H1 (cell line): ENCODE results near the gene DBNL. TPM values are rescaled to one million over a fixed set of nuclear protein-coding genes. Genes with fewer than 3 reads are reported as not detected.

Experiments used
- CTCF ChIA-PET: fragments of 300-600 bp; sonication (Branson Sonifier 250); formaldehyde crosslinking; loops from one replicate; lab custom pipeline; 2021; ENCODE audit not compliant: partially characterized antibody; lab: Charles Lee
- POLR2A ChIA-PET: fragments of 300-600 bp; sonication (Branson Sonifier 250); formaldehyde crosslinking; loops from one replicate; lab custom pipeline; 2021; ENCODE audit warnings: inconsistent platforms; ENCODE audit not compliant: partially characterized antibody; lab: Charles Lee
- DNase-seq, 2 experiments: peaks; one replicate each; pipeline versions ENCODE4 v3.0.0 to v3.0.0-alpha.2; 2010 to 2022; ENCODE audit warnings: low spot score in 2 of 2, low read depth in 1 of 2, mixed read lengths in 1 of 2
- FAIRE-seq: peaks from 2 replicates; lab custom pipeline; 2011; peaks lifted over from hg19 to GRCh38; lab: Jason Lieb, UNC
- H2AFZ ChIP-seq: 2 replicates; pipeline ENCODE4 v1.8.1; 2012; ENCODE audit warnings: low read length, inconsistent platforms
- H2AK5ac ChIP-seq: 2 replicates; pipeline ENCODE4 v1.6.1; 2013; ENCODE audit warnings: low read depth, low read length
- H2BK120ac ChIP-seq: replicated peaks from 2 replicates; pipeline ENCODE3; 2013; ENCODE audit warnings: low read depth, low read length, inconsistent platforms
- H2BK12ac ChIP-seq: 2 replicates; pipeline ENCODE4 v1.6.1; 2013; ENCODE audit warnings: low read depth, low read length
- H2BK15ac ChIP-seq: 2 replicates; pipeline ENCODE4 v1.6.1; 2013; ENCODE audit warnings: low read length
- H2BK20ac ChIP-seq: 2 replicates; pipeline ENCODE4 v1.6.1; 2013; ENCODE audit warnings: low read length
- H2BK5ac ChIP-seq: 2 replicates; pipeline ENCODE4 v1.6.1; 2013; ENCODE audit warnings: low read depth, low read length
- H3K14ac ChIP-seq: 2 replicates; pipeline ENCODE4 v1.6.1; 2013; ENCODE audit warnings: inconsistent platforms; ENCODE audit not compliant: insufficient read length
- H3K18ac ChIP-seq: 2 replicates; pipeline ENCODE4 v1.6.1; 2013; ENCODE audit warnings: low read length; ENCODE audit errors: extremely low read depth
- H3K23ac ChIP-seq: 2 replicates; pipeline ENCODE4 v1.6.1; 2013; ENCODE audit warnings: inconsistent platforms; ENCODE audit not compliant: insufficient read length
- H3K23me2 ChIP-seq: 2 replicates; pipeline ENCODE4 v1.6.1; 2013; ENCODE audit warnings: low read depth, low read length
- H3K27ac ChIP-seq: 2 replicates; pipeline ENCODE4 v1.6.1; 2011; ENCODE audit warnings: low read depth, low read length, inconsistent platforms
- H3K27me3 ChIP-seq, 4 experiments: replicated peaks in 1 of 4; 1 replicate in 1 of 4; 2 replicates in 3 of 4; pipeline versions ENCODE4 v1.6.1 to v1.8.1; 2011 to 2013; ENCODE audit warnings: low read length in 3 of 4, mild to moderate bottlenecking in 3 of 4, inconsistent platforms in 2 of 4, mixed read lengths in 2 of 4, moderate library complexity in 1 of 4; ENCODE audit not compliant: control insufficient read depth in 3 of 4, insufficient read depth in 3 of 4; ENCODE audit errors: extremely low read depth in 1 of 4
- H3K36me3 ChIP-seq, 4 experiments: 2 replicates each; pipeline versions ENCODE4 v1.6.1 to v1.8.1; 2011 to 2013; ENCODE audit warnings: mild to moderate bottlenecking in 4 of 4, low read length in 3 of 4, moderate library complexity in 2 of 4, control low read depth in 1 of 4, inconsistent platforms in 1 of 4; ENCODE audit not compliant: insufficient read depth in 4 of 4, control insufficient read depth in 2 of 4
- H3K4ac ChIP-seq: replicated peaks from 2 replicates; pipeline ENCODE3; 2013; ENCODE audit warnings: low read length, low read depth, mixed read lengths, inconsistent platforms; ENCODE audit not compliant: insufficient read length
- H3K4me1 ChIP-seq, 4 experiments: replicated peaks in 1 of 4; 1 replicate in 1 of 4; 2 replicates in 3 of 4; pipeline versions ENCODE4 v1.6.1 to v1.8.1; 2011 to 2013; ENCODE audit warnings: low read length in 3 of 4, inconsistent platforms in 2 of 4, mixed read lengths in 1 of 4; ENCODE audit not compliant: insufficient read depth in 4 of 4, control insufficient read depth in 3 of 4
- H3K4me2 ChIP-seq, 2 experiments: 2 replicates each; pipeline versions ENCODE4 v1.6.1 to v1.8.1; 2011 to 2013; ENCODE audit warnings: low read depth in 2 of 2, low read length in 2 of 2, control low read depth in 1 of 2, inconsistent platforms in 1 of 2, mild to moderate bottlenecking in 1 of 2; ENCODE audit not compliant: insufficient read depth in 1 of 2
- H3K4me3 ChIP-seq, 4 experiments: fragments of 200-600, 300-600 bp in 1 of 4; sonication (generic), shearing (Covaris generic), sonication (Bioruptor Twin) in 1 of 4; 2 replicates each; pipeline versions ENCODE4 v1.5.1 to v1.8.1; 2011 to 2016; ENCODE audit warnings: low read length in 4 of 4, low read depth in 3 of 4, control low read depth in 2 of 4, inconsistent platforms in 2 of 4, mild to moderate bottlenecking in 2 of 4, mixed read lengths in 1 of 4, moderate library complexity in 1 of 4; ENCODE audit not compliant: insufficient read depth in 2 of 4; ENCODE audit errors: extremely low read depth in 1 of 4
- H3K56ac ChIP-seq: replicated peaks from 2 replicates; pipeline ENCODE3; 2013; ENCODE audit warnings: low read depth, mild to moderate bottlenecking, mixed read lengths, low read length, inconsistent platforms; ENCODE audit not compliant: insufficient read length
- H3K79me1 ChIP-seq: 2 replicates; pipeline ENCODE4 v1.6.1; 2013; ENCODE audit warnings: low read depth, low read length, control low read depth
- H3K79me2 ChIP-seq, 2 experiments: 2 replicates each; pipeline versions ENCODE4 v1.6.1 to v1.8.1; 2012 to 2013; ENCODE audit warnings: low read length in 2 of 2, mild to moderate bottlenecking in 2 of 2, inconsistent platforms in 1 of 2; ENCODE audit not compliant: insufficient read depth in 2 of 2, control insufficient read depth in 1 of 2
- H3K9ac ChIP-seq, 4 experiments: replicated peaks in 1 of 4; 1 replicate in 1 of 4; 2 replicates in 3 of 4; pipeline versions ENCODE4 v1.6.1 to v1.8.1; 2011 to 2013; ENCODE audit warnings: low read depth in 3 of 4, low read length in 3 of 4, control low read depth in 2 of 4, mild to moderate bottlenecking in 2 of 4, moderate library complexity in 2 of 4, inconsistent platforms in 1 of 4; ENCODE audit errors: extremely low read depth in 1 of 4
- H3K9me3 ChIP-seq, 2 experiments: 2 replicates each; pipeline versions ENCODE4 v1.6.1 to v1.8.1; 2012 to 2013; ENCODE audit warnings: mild to moderate bottlenecking in 2 of 2, moderate library complexity in 2 of 2, control low read depth in 1 of 2, inconsistent platforms in 1 of 2, low read depth in 1 of 2, low read length in 1 of 2, mixed read lengths in 1 of 2; ENCODE audit not compliant: insufficient read depth in 2 of 2
- H4K20me1 ChIP-seq, 2 experiments: replicated peaks in 1 of 2; 2 replicates each; pipeline versions ENCODE3 to v1.8.1; 2011 to 2013; ENCODE audit warnings: inconsistent platforms in 2 of 2, low read length in 2 of 2, mild to moderate bottlenecking in 1 of 2; ENCODE audit not compliant: insufficient read depth in 2 of 2, control insufficient read depth in 1 of 2
- H4K5ac ChIP-seq: 2 replicates; pipeline ENCODE4 v1.6.1; 2013; ENCODE audit warnings: low read length, low read depth, mixed read lengths, inconsistent platforms; ENCODE audit not compliant: insufficient read length
- H4K8ac ChIP-seq: 2 replicates; pipeline ENCODE4 v1.8.0; 2013; ENCODE audit warnings: mild to moderate bottlenecking, moderate library complexity, low read length, inconsistent platforms; ENCODE audit not compliant: insufficient read depth; ENCODE audit errors: extremely low read depth
- H4K91ac ChIP-seq: replicated peaks from 2 replicates; pipeline ENCODE3; 2013; ENCODE audit warnings: low read length, mixed read lengths, inconsistent platforms; ENCODE audit not compliant: insufficient read length
- ASH2L ChIP-seq: fragments of 200-600, 300-600 bp; sonication (generic); IDR thresholded peaks from one replicate; pipeline ENCODE4 v1.7.1; 2017; ENCODE audit warnings: low read length
- BRCA1 ChIP-seq: IDR thresholded peaks from 2 replicates; pipeline ENCODE4 v1.6.1; 2012; ENCODE audit warnings: low read depth, low read length, improper control_type of control experiment
- CBX5 ChIP-seq: fragments of 300-800, 300-1000 bp; sonication (generic); IDR thresholded peaks from 2 replicates; pipeline ENCODE4 v1.7.1; 2016; ENCODE audit warnings: antibody characterized with exemption, low read length, low read depth
- CHD2 ChIP-seq: IDR thresholded peaks from 2 replicates; pipeline ENCODE4 v1.6.1; 2012; ENCODE audit warnings: low read length, improper control_type of control experiment
- GABPA ChIP-seq: IDR thresholded peaks from 2 replicates; pipeline ENCODE4 v1.6.1; 2011; ENCODE audit warnings: mild to moderate bottlenecking, low read length, moderate library complexity, borderline replicate concordance; ENCODE audit not compliant: insufficient read depth
- JUN ChIP-seq: IDR thresholded peaks from 2 replicates; pipeline ENCODE4 v1.6.1; 2011; ENCODE audit warnings: low read depth, mild to moderate bottlenecking, improper control_type of control experiment, low read length
- JUND ChIP-seq: IDR thresholded peaks from 2 replicates; pipeline ENCODE4 v1.6.1; 2011; ENCODE audit warnings: mild to moderate bottlenecking, improper control_type of control experiment, low read length
- KDM5A ChIP-seq: fragments of 200-600 bp; IDR thresholded peaks from 2 replicates; pipeline ENCODE4 v1.7.1; 2012; ENCODE audit warnings: mild to moderate bottlenecking, low read length, inconsistent platforms, mixed read lengths
- RAD21 ChIP-seq, 2 experiments: IDR thresholded peaks in 1 of 2; conservative IDR thresholded peaks in 1 of 2; 2 replicates each; pipeline ENCODE4 v1.6.1; 2011; ENCODE audit warnings: low read depth in 2 of 2, low read length in 2 of 2, improper control_type of control experiment in 1 of 2, inconsistent platforms in 1 of 2, mild to moderate bottlenecking in 1 of 2, moderate library complexity in 1 of 2
- RXRA ChIP-seq: IDR thresholded peaks from 2 replicates; pipeline ENCODE4 v1.6.1; 2011; ENCODE audit warnings: low read depth, mild to moderate bottlenecking, low read length, moderate library complexity; ENCODE audit not compliant: insufficient read depth
- SP1 ChIP-seq: IDR thresholded peaks from 2 replicates; pipeline ENCODE4 v1.6.1; 2011; ENCODE audit warnings: low read depth, low read length
- SP2 ChIP-seq: IDR thresholded peaks from 2 replicates; pipeline ENCODE4 v1.6.1; 2012; ENCODE audit warnings: mild to moderate bottlenecking, low read length, inconsistent platforms
- TEAD4 ChIP-seq: IDR thresholded peaks from 2 replicates; pipeline ENCODE4 v1.6.1; 2012; ENCODE audit warnings: low read depth, low read length, inconsistent platforms, mixed read lengths
- WGBS, 2 experiments: shearing (Covaris generic) in 1 of 2; methylation state at CpG; one replicate each; pipeline versions ENCODE4 v1.1.6 to v1.1.7; 2013 to 2015; ENCODE audit warnings: low lambda C conversion rate in 2 of 2, mixed read lengths in 2 of 2, inconsistent platforms in 1 of 2, low coverage in 1 of 2, missing lambda C conversion rate in 1 of 2; ENCODE audit not compliant: insufficient replicate concordance in 2 of 2, insufficient coverage in 1 of 2, insufficient read length in 1 of 2; ENCODE audit errors: extremely low coverage in 1 of 2, missing lambda C conversion rate in 1 of 2; 5-methylcytosine and 5-hydroxymethylcytosine counted together
- polyA plus RNA-seq, 7 experiments: library from polyadenylated mRNA; depleted of rRNA in 3 of 7; stranded (reverse) in 5 of 7; unstranded in 2 of 7; fragments of >200 nt in 5 of 7; fragments of 200-250 nt in 2 of 7; gene quantifications; 1 replicate in 5 of 7; 2 replicates in 1 of 7; 4 replicates in 1 of 7; pipeline versions ENCODE4 v1.2.1 to v1.2.3, GENCODE V29; 2011 to 2013; ENCODE audit warnings: missing spikeins in 2 of 7, mixed read lengths in 2 of 7
- total RNA-seq: library from RNA; stranded (reverse); fragmentation: NEBNext Ultra II Directional; extraction: Animal tissue kit (Norgen Biotek cat#: 25700); gene quantifications from 2 replicates; pipeline ENCODE4 v1.2.1, GENCODE V29; 2021

Gene DBNL
- total and polyA plus RNA-seq, 2 of the 8 experiments (the other 6 are each of a cell fraction or from before 2014, with no cell fraction given): 30.9 to 56.6 TPM

- Histone ChIP-seq H2BK20ac (no peak overlapping the region), H3K4me2 (peak overlapping the region; percentile 65 to 98; a peak in 3 of 4 replicates), H3K56ac (no peak overlapping the region), H2BK120ac (no peak overlapping the region), H3K18ac (no peak overlapping the region), H2AFZ (no peak overlapping the region), H3K14ac (no peak overlapping the region), H2BK5ac (no peak overlapping the region), H4K5ac (no peak overlapping the region), H3K27me3 (peaks cover 0 to 29% (median 16%) of the 10 kb centered on the region in 4 experiments; a peak in 6 of 7 replicates), H3K79me1 (peaks cover 4% of the 10 kb centered on the region; the same call in 1 of the 2 replicates), H2BK12ac (peak overlapping the region; percentile 60; the same call in 1 of the 2 replicates), H3K23me2 (peaks cover 15% of the 10 kb centered on the region), H2AK5ac (0 out of 2 replicates have a peak overlapping the region, but pooled peaks have one; percentile 65), H2BK15ac (peak overlapping the region; percentile 81; the same call in 1 of the 2 replicates), H3K9ac (no peak overlapping the region), H3K27ac (no peak overlapping the region), H3K79me2 (no peaks in the 10 kb centered on the region; a peak in 1 of 4 replicates), H3K4me1 (peaks cover 0 to 12% (median 9%) of the 10 kb centered on the region in 4 experiments; a peak in 6 of 7 replicates), H4K20me1 (peaks cover 2 to 3% of the 10 kb centered on the region in 2 experiments), H4K91ac (peak overlapping the region; percentile 17), H3K23ac (no peak overlapping the region), H3K9me3 (no peaks in the 10 kb centered on the region), H3K36me3 (no peaks in the 10 kb centered on the region; a peak in 2 of 8 replicates), H3K4me3 (peak overlapping the region in 1 of 4 experiments; percentile 87; a peak in 1 of 8 replicates), H3K4ac (peak overlapping the region; percentile 21), H4K8ac (peak overlapping the region; percentile 78; the same call in 1 of the 2 replicates)
- DNase-seq (no peak), FAIRE-seq (no peak)
- 91% methylated on average over 8 of the region's 8 CpGs; no CpG with 5 or more reads in 1 of the 2 experiments for WGBS, 2 experiments
- ChIA-PET CTCF (interaction anchor here (1.0 to 2.7 kb wide), 2 partner anchors 16 to 54 kb away, joined by 3 to 13 read pairs; no protein-coding TSS in a partner anchor), POLR2A (interaction anchor here (2.8 kb wide), 1 partner anchor 35 kb away, joined by 8 read pairs; no protein-coding TSS in a partner anchor)
- no peak for TF ChIP-seq ASH2L
- TF ChIP-seq SP1: no peak
- no peak for TF ChIP-seq SP2
- no peak for TF ChIP-seq JUND
- no peak for TF ChIP-seq TEAD4
- no peak for TF ChIP-seq RXRA
- no peak for TF ChIP-seq CBX5
- no peak for TF ChIP-seq CHD2
- no peak for TF ChIP-seq BRCA1
- TF ChIP-seq GABPA: no peak
- TF ChIP-seq RAD21 (IDR thresholded peaks at IDR 0.05 in 1 of 2, conservative IDR thresholded peaks at IDR 0.05 in 1 of 2; ENCODE audit: low read depth in 2 of 2, low read length in 2 of 2): no peak
- no peak for TF ChIP-seq KDM5A
- TF ChIP-seq JUN: no peak
Measured at GRCh38 chr7:44102846-44103565, 58.5 kb downstream of the DBNL start.
